ENCODE measurements around the gene CLDN4. TPM values are rescaled to one million over a fixed set of nuclear protein-coding genes. Genes with fewer than 3 reads are reported as not detected.

Gene CLDN4
- total RNA-seq, 1 experiment from 2014 or later: 249 TPM

DNA sequence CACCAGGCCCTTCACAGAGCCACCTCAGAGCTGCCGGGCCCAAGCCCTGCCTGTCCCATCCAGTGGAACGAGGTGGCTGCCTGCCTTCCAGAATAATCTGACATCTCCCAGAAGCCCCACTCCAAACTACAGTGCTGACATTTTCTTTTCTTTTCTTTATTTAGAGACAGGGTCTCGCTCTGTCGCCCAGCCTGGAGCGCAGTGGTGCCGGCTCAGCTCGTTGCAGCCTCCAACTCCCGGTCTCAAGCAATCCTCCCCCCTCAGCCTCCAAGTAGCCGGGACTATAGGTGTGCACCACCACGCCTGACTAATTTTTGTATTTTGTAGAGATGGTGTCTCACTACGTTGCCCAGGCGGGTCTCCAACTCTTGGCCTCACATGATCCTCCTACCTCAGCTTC, 30.5 kb downstream of the CLDN4 start:
- Histone ChIP-seq H3K36me3 (ENCODE audit: control insufficient read depth, insufficient read depth, low read length) (no peaks in the 10 kb centered on the region), H3K9me3 (peaks cover 4% of the 10 kb centered on the region; the same call in 1 of the 2 replicates), H3K27me3 (replicated peaks; ENCODE audit: control insufficient read depth, insufficient read depth, low read length) (no peaks in the 10 kb centered on the region), H3K4me3 (ENCODE audit: low read depth, low read length) (no peak overlapping the region), H3K4me1 (no peaks in the 10 kb centered on the region)
- no TSS peak for BruUV-seq (replicated peaks)
- no peak overlapping the region for H3K27ac Mint-ChIP-seq (ENCODE audit: unreplicated experiment)
- TF ChIP-seq, protein P1, sequence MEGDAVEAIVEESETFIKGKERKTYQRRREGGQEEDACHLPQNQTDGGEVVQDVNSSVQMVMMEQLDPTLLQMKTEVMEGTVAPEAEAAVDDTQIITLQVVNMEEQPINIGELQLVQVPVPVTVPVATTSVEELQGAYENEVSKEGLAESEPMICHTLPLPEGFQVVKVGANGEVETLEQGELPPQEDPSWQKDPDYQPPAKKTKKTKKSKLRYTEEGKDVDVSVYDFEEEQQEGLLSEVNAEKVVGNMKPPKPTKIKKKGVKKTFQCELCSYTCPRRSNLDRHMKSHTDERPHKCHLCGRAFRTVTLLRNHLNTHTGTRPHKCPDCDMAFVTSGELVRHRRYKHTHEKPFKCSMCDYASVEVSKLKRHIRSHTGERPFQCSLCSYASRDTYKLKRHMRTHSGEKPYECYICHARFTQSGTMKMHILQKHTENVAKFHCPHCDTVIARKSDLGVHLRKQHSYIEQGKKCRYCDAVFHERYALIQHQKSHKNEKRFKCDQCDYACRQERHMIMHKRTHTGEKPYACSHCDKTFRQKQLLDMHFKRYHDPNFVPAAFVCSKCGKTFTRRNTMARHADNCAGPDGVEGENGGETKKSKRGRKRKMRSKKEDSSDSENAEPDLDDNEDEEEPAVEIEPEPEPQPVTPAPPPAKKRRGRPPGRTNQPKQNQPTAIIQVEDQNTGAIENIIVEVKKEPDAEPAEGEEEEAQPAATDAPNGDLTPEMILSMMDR (IDR thresholded peaks at IDR 0.05; ENCODE audit: insufficient read depth in 1 of 2, low read depth in 1 of 2, low read length in 1 of 2, severe bottlenecking in 1 of 2, unreplicated experiment in 1 of 2): no peak
- no peak for DNase-seq
- CTCF ChIA-PET: no interaction called here
- no peak overlapping the region for H3K4me3 Mint-ChIP-seq (ENCODE audit: unreplicated experiment)
- intact Hi-C loops (cut with micrococcal nuclease; ENCODE audit: unreplicated experiment): no loop called here
- no peaks in the 10 kb centered on the region for H3K36me3 Mint-ChIP-seq (ENCODE audit: insufficient read depth, unreplicated experiment)
- H3K27me3 Mint-ChIP-seq (ENCODE audit: insufficient read depth, unreplicated experiment): peaks cover 3% of the 10 kb centered on the region
- POLR2A ChIA-PET: no interaction called here
- no peaks in the 10 kb centered on the region for H3K4me1 Mint-ChIP-seq (ENCODE audit: low read depth, unreplicated experiment)
- no peaks in the 10 kb centered on the region for H3K9me3 Mint-ChIP-seq (ENCODE audit: unreplicated experiment)

DNA sequence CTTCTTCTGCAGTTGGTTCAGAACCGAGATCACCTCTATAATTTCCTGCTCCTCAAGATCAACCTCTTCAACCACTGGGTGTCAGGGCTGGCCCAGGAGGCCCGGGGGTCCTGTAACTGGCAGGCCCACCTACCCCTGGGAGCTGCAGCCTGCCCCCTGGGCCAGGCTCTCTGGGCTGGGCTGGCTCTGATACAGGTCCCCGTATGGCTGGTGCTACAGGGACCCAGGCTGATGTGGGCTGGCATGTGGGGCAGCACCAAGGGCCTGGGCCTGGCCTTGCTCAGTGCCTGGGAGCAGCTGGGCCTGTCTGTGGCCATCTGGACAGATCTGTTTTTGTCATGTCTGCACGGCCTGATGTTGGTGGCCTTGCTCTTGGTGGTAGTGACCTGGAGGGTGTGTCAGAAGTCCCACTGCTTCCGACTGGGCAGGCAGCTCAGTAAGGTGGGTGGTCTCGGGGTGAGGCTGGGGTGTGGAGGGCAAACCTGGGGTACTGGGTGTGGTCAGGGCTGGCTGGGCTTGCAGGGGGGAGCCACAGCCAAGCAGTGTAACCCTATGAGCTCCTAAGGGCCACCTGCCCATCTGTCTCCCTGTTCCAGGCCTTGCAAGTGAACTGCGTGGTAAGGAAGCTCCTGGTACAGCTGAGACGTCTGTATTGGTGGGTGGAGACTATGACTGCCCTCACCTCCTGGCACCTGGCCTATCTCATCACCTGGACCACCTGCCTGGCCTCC, 34.4 kb downstream of the CLDN4 start:
- no peak for DNase-seq
- Histone ChIP-seq H3K27me3 (replicated peaks; ENCODE audit: control insufficient read depth, insufficient read depth, low read length) (no peaks in the 10 kb centered on the region), H3K9me3 (peaks cover 1% of the 10 kb centered on the region; the same call in 1 of the 2 replicates), H3K4me1 (peaks cover 3% of the 10 kb centered on the region; the same call in 1 of the 2 replicates), H3K4me3 (ENCODE audit: low read depth, low read length) (no peak overlapping the region), H3K36me3 (ENCODE audit: control insufficient read depth, insufficient read depth, low read length) (no peaks in the 10 kb centered on the region)
- POLR2A ChIA-PET: no interaction called here
- CTCF ChIA-PET: interaction anchor here (0.9 kb wide), 1 partner anchor 162 kb away, joined by 3 read pairs; no protein-coding TSS in a partner anchor
- intact Hi-C loops (cut with micrococcal nuclease; ENCODE audit: unreplicated experiment): no loop called here
- H3K36me3 Mint-ChIP-seq (ENCODE audit: insufficient read depth, unreplicated experiment): no peaks in the 10 kb centered on the region
- no peaks in the 10 kb centered on the region for H3K4me1 Mint-ChIP-seq (ENCODE audit: low read depth, unreplicated experiment)
- BruUV-seq (replicated peaks): no TSS peak
- no peak overlapping the region for H3K27ac Mint-ChIP-seq (ENCODE audit: unreplicated experiment)
- no peaks in the 10 kb centered on the region for H3K27me3 Mint-ChIP-seq (ENCODE audit: insufficient read depth, unreplicated experiment)
- no peak overlapping the region for H3K4me3 Mint-ChIP-seq (ENCODE audit: unreplicated experiment)
- no peaks in the 10 kb centered on the region for H3K9me3 Mint-ChIP-seq (ENCODE audit: unreplicated experiment)
- TF ChIP-seq, protein P1 (IDR thresholded peaks at IDR 0.05; ENCODE audit: insufficient read depth in 1 of 2, low read depth in 1 of 2, low read length in 1 of 2, severe bottlenecking in 1 of 2, unreplicated experiment in 1 of 2): no peak

DNA sequence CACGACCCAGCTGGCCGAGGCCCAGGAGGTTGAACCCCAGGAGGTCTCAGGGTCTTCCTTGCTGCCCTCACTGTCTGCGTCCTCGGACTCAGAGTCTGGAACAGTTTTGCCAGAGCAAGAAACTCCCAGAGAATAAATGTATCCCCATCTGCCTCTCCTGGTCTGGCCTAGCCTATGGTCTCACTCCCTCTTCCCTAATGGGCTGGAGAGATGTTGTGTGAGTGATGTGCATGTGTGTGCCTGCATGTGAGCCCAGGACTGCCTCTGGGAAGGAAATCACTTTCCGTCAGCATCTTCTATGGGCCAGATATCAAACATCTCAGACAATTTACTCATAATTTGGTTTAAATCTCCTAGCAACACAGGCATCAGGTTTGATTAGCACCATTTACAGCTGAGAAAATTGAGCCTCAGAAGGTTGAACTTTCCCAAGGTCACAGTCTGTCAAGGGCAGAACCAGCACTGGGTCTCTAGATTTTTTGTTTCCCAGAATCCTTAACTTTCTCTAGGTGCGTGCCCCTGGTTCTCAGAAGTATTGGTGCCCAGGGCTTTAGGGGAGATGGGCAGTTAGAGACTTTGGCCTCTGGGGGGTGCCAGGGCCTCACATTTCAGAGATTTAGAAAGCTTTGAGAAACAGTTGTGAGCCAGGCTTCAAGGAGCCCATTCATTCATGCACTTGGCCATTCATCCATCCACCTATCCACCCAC, 35.1 kb downstream of the CLDN4 start:
- no peak overlapping the region for H3K4me3 Mint-ChIP-seq (ENCODE audit: unreplicated experiment)
- BruUV-seq (replicated peaks): no TSS peak
- Histone ChIP-seq H3K4me3 (ENCODE audit: low read depth, low read length) (no peak overlapping the region), H3K4me1 (peaks cover 10% of the 10 kb centered on the region), H3K9me3 (no peaks in the 10 kb centered on the region), H3K27me3 (replicated peaks; ENCODE audit: control insufficient read depth, insufficient read depth, low read length) (no peaks in the 10 kb centered on the region), H3K36me3 (ENCODE audit: control insufficient read depth, insufficient read depth, low read length) (no peaks in the 10 kb centered on the region)
- no peaks in the 10 kb centered on the region for H3K36me3 Mint-ChIP-seq (ENCODE audit: insufficient read depth, unreplicated experiment)
- peak in 1 of 2 experiments; percentile 53 for DNase-seq
- CTCF ChIA-PET: interaction anchor here (0.6 to 1.0 kb wide), 3 partner anchors 161 to 163 kb away, joined by 3 to 7 read pairs (median 3); no protein-coding TSS in a partner anchor
- no peaks in the 10 kb centered on the region for H3K27me3 Mint-ChIP-seq (ENCODE audit: insufficient read depth, unreplicated experiment)
- H3K9me3 Mint-ChIP-seq (ENCODE audit: unreplicated experiment): no peaks in the 10 kb centered on the region
- TF ChIP-seq, protein P1 (IDR thresholded peaks at IDR 0.05; ENCODE audit: insufficient read depth in 1 of 2, low read depth in 1 of 2, low read length in 1 of 2, severe bottlenecking in 1 of 2, unreplicated experiment in 1 of 2): peak; percentile 53 to 68
- no peaks in the 10 kb centered on the region for H3K4me1 Mint-ChIP-seq (ENCODE audit: low read depth, unreplicated experiment)
- no peak overlapping the region for H3K27ac Mint-ChIP-seq (ENCODE audit: unreplicated experiment)
- POLR2A ChIA-PET: no interaction called here
- intact Hi-C loops (cut with micrococcal nuclease; ENCODE audit: unreplicated experiment): loop anchor here (1.0 kb wide), 2 partner anchors 113 to 161 kb away; no protein-coding TSS in a partner anchor
